ENCODE results near the gene CAMKK1.

CAMKK1 gene

GRCh38 chr17:3921006-3921405 is 28.2 kb upstream of the CAMKK1 start:
- Histone ChIP-seq H3K27ac (peak overlapping the region; percentile 5), H3K36me3 (peaks cover 32% of the 10 kb centered on the region), H3K27me3 (no peaks in the 10 kb centered on the region), H3K9me3 (no peaks in the 10 kb centered on the region), H3K4me1 (ENCODE audit: control insufficient read depth in 1 of 2, insufficient read depth in 1 of 2, low read depth in 1 of 2, low read length in 1 of 2) (peaks cover 25 to 27% of the 10 kb centered on the region in 2 experiments), H3K4me3 (ENCODE audit: low read depth in 1 of 2, low read length in 1 of 2) (no peak overlapping the region)
- TF ChIP-seq CTCF (IDR thresholded peaks at IDR 0.05) = no peak

GRCh38 chr17:3919123-3919624 is 26.3 kb upstream of the CAMKK1 start:
- Histone ChIP-seq H3K9me3 (no peaks in the 10 kb centered on the region), H3K27me3 (no peaks in the 10 kb centered on the region), H3K36me3 (peaks cover 13% of the 10 kb centered on the region), H3K4me3 (ENCODE audit: low read depth in 1 of 2, low read length in 1 of 2) (no peak overlapping the region), H3K4me1 (ENCODE audit: control insufficient read depth in 1 of 2, insufficient read depth in 1 of 2, low read depth in 1 of 2, low read length in 1 of 2) (peaks cover 32 to 39% of the 10 kb centered on the region in 2 experiments), H3K27ac (peak overlapping the region; percentile 99)
- no peak for TF ChIP-seq CTCF (IDR thresholded peaks at IDR 0.05)

- Histone ChIP-seq H3K4me3 (ENCODE audit: low read depth in 1 of 2, low read length in 1 of 2) (no peak overlapping the region), H3K27me3 (no peaks in the 10 kb centered on the region), H3K36me3 (peaks cover 10% of the 10 kb centered on the region), H3K4me1 (ENCODE audit: control insufficient read depth in 1 of 2, insufficient read depth in 1 of 2, low read depth in 1 of 2, low read length in 1 of 2) (peaks cover 39 to 45% of the 10 kb centered on the region in 2 experiments), H3K9me3 (no peaks in the 10 kb centered on the region), H3K27ac (peak overlapping the region; percentile 99)
- TF ChIP-seq CTCF (IDR thresholded peaks at IDR 0.05) = no peak
These were observed 25.7 kb upstream of the CAMKK1 start for GRCh38 chr17:3918372-3919122.

GRCh38 chr17:3917391-3917931 is 24.6 kb upstream of the CAMKK1 start:
- Histone ChIP-seq H3K27ac (peak overlapping the region; percentile 99), H3K36me3 (peaks cover 11% of the 10 kb centered on the region), H3K4me1 (ENCODE audit: control insufficient read depth in 1 of 2, insufficient read depth in 1 of 2, low read depth in 1 of 2, low read length in 1 of 2) (peaks cover 49 to 56% of the 10 kb centered on the region in 2 experiments), H3K27me3 (no peaks in the 10 kb centered on the region), H3K9me3 (no peaks in the 10 kb centered on the region), H3K4me3 (ENCODE audit: low read depth in 1 of 2, low read length in 1 of 2) (peak overlapping the region; percentile 93 to 99)
- TF ChIP-seq CTCF (IDR thresholded peaks at IDR 0.05) = no peak

GRCh38 chr17:3916825-3917224 is 24.0 kb upstream of the CAMKK1 start:
- H3K27ac ChIP-seq = peak overlapping the region; percentile 99
- H3K9me3 ChIP-seq = no peaks in the 10 kb centered on the region
- H3K4me1 ChIP-seq (ENCODE audit: control insufficient read depth in 1 of 2, insufficient read depth in 1 of 2, low read depth in 1 of 2, low read length in 1 of 2) = peaks cover 54 to 63% of the 10 kb centered on the region in 2 experiments
- peaks cover 14% of the 10 kb centered on the region for H3K36me3 ChIP-seq
- H3K27me3 ChIP-seq = no peaks in the 10 kb centered on the region
- TF ChIP-seq CTCF (IDR thresholded peaks at IDR 0.05) = no peak
- H3K4me3 ChIP-seq (ENCODE audit: low read depth in 1 of 2, low read length in 1 of 2) = peak overlapping the region; percentile 93 to 99

Measured in neutrophil (primary cell).